ENCODE data around the gene KLF16.

DNA sequence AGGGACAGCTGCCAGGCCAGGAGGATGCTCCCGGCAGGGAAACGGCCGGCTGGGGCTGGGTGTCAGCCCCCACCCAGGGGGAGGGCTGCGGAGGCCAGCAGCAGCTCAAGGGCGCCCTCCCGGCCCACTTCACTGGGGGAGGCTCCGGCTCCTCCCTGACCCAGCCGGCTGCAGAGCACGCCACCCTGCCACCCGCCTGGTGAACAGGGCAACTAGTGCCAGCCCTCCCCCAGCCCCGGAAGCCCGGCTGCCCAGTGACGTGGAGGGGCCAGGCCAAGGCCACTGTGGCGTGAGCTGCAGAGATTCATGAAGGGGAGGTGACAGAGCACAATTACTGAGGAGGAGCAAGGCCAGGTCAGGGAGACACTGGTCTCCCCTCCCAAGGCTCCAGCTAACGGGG lies 29.8 kb downstream of the KLF16 start:
- TF ChIP-seq EZH2 (IDR thresholded peaks at IDR 0.05; ENCODE audit: borderline replicate concordance) = no peak
- TF ChIP-seq, protein P1, sequence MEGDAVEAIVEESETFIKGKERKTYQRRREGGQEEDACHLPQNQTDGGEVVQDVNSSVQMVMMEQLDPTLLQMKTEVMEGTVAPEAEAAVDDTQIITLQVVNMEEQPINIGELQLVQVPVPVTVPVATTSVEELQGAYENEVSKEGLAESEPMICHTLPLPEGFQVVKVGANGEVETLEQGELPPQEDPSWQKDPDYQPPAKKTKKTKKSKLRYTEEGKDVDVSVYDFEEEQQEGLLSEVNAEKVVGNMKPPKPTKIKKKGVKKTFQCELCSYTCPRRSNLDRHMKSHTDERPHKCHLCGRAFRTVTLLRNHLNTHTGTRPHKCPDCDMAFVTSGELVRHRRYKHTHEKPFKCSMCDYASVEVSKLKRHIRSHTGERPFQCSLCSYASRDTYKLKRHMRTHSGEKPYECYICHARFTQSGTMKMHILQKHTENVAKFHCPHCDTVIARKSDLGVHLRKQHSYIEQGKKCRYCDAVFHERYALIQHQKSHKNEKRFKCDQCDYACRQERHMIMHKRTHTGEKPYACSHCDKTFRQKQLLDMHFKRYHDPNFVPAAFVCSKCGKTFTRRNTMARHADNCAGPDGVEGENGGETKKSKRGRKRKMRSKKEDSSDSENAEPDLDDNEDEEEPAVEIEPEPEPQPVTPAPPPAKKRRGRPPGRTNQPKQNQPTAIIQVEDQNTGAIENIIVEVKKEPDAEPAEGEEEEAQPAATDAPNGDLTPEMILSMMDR (IDR thresholded peaks at IDR 0.05; ENCODE audit: poor library complexity) = no peak
- TF ChIP-seq EZH2phosphoT487 (IDR thresholded peaks at IDR 0.05; ENCODE audit: low read depth, severe bottlenecking, unreplicated experiment) = no peak

Measured in hepatocyte (in vitro differentiated cells).